GM19397 (cell line): ENCODE results near the gene COASY.
"Not testable (repeated sequence)": the region's sequence is repeated elsewhere in the genome, so short reads cannot be mapped to it uniquely, and the experiment has no call there.

ENCODE experiments used
- ATAC-seq: cut with Tn5 transposase; IDR thresholded peaks from one replicate; pipeline ENCODE4 v1.9.1; 2021; ENCODE audit warnings: mild to moderate bottlenecking, moderate library complexity; ENCODE audit not compliant: unreplicated experiment

The COASY gene

GRCh38 chr17:42609814-42610801 lies 48.2 kb downstream of the COASY start:
- not testable (repeated sequence) for ATAC-seq

- no peak for ATAC-seq
Observed at GRCh38 chr17:42612013-42612412, 50.1 kb downstream of the COASY start.

GRCh38 chr17:42613699-42614295 lies 51.8 kb downstream of the COASY start:
- ATAC-seq, result no peak
